DMS79 (cell line): ENCODE measurements around the gene NDUFS7.

Source experiments
- DNase-seq: peaks from one replicate; lab custom pipeline; 2025; lab: John Stamatoyannopoulos, UW

Gene NDUFS7

DNA sequence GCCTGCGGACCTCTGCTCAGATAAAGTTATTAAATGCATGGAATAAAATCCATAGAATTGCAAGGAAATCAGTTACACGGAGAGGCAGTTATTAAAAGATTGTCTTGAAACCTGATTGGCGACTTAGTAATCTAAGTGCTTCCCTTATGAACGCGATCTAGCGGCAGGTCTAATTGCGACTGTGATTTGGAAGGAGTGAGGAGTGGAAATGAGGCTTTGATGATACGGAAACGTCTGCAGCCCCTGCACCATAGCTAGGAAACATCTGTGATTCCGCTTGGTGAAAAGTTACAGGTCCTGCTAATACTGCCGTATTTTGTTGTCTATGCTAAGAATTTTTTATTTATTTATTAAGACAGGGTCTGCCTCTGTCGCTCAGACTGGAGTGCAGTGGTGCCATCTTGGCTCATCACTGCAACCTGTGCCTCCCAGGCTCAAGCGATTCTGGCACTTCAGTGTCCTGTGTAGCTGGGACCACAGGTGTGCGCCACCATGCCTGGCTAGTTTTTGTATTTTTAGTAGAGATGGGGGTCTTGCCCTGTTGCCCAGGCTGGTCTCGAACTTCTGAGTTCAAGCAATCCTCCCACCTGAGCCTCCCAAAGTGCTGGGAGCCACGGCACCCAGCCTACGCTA, 887 bp downstream of the NDUFS7 start:
- DNase-seq, result no peak

DNA sequence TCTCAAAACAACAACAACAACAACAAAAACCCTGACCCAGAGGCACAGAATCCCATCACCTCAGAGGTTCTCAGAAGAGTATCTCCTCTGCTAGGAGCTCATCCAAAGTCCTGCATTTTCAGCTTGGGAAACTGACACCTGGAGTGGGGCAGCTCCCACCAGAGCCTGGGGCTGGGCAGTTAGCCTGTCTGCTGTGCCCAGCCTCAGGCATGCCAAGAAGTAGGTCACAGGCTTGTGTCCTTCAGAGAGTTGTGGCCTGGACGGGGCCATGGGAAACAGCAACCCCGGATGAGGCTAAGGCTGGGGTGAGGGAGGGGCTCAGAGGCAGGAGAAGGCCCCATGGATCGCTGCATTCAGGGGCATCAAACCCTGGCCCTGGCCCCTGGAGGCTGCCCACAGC, 2.1 kb downstream of the NDUFS7 start:
- DNase-seq, result no peak

GRCh38 chr19:1386945-1387683, 3.4 kb downstream of the NDUFS7 start:
- DNase-seq, result no peak

DNA sequence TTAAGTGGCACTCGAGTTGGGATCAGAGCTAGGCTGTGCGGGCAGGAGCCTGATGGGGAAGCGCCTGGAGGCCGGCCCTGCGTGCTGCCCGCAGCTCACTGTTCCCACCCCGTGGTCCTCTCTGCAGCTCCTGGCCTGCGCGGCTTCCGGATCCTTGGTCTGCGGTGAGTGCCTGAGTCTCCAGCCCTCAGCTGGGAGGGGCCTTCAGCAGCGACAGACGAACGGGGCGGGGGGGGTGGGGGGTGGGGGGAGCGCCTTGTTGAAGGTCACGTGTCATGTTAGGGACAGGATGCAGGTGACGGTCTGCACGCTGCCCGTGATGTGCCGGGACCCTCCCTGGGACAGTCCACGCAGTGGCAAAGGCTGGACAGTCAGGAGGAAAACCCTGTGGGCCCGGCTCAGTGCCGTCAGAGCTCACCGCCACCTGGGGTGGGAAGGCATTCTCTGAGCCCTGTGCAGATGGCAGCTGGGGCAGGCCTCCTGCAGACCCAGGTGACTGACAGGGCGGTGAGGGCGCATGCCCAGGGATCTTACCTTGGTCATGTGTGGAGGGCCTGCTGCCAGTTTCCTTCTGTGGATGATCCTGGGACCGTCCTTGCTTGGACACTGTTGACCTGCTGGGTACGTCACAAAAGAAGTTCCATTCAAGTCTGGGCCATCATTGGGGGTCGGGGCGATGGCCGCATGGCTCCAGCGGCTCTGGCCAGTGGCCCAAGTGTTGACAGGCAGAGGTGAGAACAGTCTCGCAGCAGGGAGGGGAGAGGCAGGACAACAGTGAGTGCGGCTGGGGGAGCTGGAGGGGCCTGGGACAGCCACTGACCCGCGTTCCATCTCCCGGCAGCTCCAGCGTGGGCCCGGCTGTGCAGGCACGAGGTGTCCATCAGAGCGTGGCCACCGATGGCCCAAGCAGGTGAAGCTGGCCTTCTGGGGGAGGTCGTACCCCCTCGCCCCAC, 4.3 kb downstream of the NDUFS7 start:
- no peak for DNase-seq

DNA sequence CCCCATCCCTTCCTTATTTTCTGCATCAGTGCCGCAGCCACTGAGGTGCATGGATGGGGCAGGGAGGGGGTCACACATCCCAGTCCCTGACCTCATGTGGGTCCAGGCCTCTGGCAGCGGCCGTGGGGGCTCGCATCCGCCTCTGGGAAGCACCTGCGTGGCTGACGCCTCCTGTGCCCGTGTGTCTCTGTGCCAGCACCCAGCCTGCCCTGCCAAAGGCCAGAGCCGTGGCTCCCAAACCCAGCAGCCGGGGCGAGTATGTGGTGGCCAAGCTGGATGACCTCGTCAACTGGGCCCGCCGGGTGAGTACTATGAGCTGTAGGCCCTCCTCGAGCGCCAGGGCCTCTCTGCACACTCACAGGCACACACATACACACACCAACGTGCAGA, 4.9 kb downstream of the NDUFS7 start:
- no peak for DNase-seq

- DNase-seq, result no peak
Measured at GRCh38 chr19:1389033-1389940, 5.6 kb downstream of the NDUFS7 start.

DNA sequence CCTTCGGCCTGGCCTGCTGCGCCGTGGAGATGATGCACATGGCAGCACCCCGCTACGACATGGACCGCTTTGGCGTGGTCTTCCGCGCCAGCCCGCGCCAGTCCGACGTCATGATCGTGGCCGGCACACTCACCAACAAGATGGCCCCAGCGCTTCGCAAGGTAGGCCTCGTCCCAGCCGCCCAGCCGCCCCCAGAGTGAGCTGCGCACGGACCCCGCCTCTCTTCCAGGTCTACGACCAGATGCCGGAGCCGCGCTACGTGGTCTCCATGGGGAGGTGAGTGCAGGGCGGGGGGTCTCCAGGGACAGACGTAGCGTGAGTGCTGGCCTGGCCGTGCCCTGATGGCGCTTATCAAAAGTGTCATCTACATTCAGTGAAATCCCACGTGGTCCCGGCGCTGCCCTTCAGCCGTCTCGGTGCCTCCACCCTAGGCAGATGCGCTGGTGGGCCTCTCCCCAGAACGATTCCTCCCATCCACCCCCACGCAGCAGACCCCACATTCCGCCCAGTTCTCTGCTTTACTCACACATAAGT, 7.2 kb downstream of the NDUFS7 start:
- DNase-seq, result no peak

DNA sequence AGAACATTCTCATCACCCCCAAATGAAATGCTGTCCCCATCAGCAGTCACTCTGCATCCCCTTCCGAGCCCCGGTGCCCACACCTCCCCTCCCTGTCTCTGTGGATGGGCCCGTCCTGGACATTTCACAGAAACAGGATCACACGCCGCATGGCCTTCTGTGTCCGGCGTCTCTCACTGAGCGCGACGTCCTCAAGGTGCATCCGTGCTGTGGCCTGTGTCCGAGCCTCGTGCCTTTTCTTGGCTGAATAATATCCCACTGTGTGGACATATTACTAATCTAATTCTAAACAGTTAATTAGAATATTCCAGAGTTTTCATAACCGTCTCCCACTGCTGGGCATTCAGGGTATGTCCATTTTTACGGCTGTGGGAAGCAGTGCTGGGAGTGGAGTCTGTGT, 8.7 kb downstream of the NDUFS7 start:
- no peak for DNase-seq

DNA sequence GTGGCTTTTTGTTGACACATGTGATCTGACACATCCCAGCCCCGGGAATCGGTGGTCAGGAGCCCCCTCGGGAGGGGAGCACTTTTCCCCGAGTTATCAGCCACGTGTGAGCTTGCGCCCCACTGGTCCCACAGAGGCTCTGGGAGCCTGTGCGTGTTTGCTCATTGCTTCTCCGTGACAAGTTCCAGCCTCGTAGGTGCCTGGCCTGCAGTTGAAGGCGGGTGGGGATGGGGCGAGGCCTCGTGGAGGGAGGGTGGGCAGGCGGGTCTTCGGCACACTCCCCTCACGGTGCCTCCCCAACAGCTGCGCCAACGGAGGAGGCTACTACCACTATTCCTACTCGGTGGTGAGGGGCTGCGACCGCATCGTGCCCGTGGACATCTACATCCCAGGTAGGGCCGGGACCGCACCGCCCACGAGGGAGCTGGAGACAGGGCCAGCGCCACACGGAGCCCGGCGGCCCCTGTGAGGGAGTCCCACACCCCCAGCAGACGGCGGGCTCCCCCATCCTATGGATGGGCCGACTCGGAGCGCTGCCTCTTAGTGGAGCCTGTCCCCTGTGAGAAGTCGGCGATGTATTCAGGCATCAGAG, 9.3 kb downstream of the NDUFS7 start:
- DNase-seq, result no peak

GRCh38 chr19:1393841-1394240, 10.1 kb downstream of the NDUFS7 start:
- no peak for DNase-seq

DNA sequence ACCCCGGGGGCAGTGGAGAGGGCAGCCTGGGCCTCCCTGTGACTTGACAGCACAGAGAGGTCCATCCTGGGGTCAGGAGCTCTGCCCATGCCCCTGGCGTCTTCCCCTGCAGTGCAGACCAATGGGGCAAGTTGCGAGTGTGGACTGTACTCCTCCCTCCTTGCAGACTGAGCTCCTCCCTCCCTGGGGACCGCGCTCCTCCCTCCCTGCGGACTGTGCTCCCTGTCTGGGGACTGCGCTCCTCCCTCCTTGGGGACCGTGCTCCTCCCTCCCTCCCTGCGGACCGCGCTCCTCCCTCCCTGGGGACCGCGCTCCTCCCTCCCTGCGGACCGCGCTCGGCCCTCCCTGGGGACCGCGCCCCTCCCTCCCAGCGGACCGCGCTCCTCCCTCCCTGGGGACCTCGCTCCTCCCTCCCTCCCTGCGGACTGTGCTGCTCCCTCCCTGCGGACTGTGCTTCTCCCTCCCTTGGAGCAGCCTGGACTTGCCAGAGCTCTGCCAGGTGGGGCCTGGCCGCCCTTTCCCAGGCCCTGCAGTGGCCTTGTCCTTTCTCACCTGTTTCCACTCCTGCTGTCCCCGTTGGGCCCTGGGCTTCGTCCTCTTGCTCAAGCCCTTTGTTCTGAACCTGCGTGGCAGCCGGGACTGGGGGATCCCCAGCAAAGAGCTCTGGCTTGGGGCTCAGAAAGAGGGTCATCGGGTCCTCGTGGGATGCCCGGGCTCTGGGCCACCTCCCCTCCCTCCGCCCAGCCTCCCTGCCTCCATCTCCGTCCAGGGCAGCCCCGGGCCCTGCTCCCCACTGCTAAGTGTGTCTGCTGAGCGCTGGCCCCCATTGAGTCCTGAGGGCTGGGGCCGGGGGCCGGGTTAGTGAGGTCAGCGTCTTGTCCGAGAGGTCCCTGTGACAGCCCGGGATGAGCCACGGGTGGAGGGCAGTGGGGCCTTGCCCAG, 10.8 kb downstream of the NDUFS7 start:
- DNase-seq, result no peak

DNA sequence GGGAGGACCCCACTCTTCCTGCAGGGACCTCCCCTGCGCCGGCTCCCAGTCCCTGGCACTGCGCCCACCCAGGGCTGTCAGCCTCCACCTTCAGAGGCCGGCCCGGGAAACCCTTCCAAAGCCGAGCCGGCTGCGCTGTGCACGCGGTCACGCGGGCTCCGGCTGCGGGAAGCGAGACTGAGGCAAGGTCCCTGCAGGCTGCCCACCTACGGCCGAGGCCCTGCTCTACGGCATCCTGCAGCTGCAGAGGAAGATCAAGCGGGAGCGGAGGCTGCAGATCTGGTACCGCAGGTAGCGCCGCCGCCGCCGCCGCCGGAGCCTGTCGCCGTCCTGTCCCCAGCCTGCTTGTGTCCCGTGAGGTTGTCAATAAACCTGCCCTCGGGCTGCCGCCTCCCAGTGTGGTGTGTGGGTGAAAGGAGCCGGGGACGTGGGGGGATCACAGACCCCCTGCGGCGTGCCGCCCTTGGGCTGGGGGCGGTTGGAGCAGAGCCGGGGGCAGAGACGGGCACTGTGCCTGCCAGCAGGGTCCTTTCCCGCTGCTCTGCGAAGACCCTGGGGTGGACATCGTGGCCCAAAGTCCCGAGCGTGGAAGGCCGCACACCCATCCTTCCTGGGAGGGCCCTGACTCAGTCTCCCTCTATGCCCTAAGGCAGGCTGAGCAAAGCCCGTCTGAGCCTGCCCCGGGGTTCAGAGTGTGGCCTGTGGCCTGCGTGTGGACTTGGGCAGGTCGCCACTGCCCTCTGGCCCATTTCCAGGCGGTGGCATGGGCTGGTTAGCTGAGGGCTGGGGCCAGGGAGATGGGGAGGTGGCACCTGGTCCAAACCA, 11.7 kb downstream of the NDUFS7 start:
- no peak for DNase-seq

- no peak for DNase-seq
Measured at GRCh38 chr19:1396019-1396767, 12.5 kb downstream of the NDUFS7 start.

DNA sequence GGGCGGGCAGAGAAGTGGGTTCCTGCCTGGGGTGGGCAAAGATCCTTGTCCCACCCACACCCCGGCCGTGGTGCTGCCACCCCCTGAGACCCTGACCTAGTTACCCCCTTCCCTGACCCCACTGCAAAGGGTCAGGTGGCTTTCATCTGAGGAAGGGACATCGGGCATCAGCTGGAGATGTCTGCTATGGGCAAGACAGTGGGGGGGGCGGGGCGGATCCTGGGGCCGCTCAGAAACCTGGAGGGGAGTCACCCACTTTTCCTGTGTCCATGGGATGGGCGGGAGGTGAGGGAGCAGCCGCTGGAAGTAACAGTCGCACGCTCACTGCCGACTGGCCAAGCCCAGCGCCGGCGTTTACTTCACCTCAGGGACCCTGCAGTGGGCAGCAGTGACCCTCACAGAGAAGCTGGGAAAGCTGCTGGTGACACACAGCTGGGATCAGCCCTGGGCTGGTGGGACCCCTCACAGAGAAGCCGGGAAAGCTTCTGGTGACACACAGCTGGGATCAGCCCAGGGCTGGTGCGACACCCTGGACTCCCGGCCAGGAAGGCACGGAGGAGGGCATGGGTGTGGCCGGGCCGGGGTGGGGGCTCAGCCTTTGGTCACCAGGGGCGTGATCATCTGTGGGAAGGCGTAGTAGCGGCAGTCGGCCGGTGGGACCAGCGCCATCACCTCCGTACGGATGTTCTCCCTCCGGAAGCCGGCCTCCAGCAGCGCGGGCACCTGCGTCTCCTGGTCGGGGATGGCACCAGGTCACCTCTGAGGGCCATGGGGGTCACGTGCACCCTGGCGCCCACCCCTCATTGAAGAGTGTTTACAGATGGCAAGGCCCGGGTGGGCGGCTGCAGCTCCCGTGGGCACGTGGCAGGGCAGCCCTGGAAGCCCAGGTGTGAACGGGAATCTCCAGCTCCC, 13.3 kb downstream of the NDUFS7 start:
- DNase-seq, result no peak

GRCh38 chr19:1397838-1398237, 14.1 kb downstream of the NDUFS7 start:
- DNase-seq, result no peak

DNA sequence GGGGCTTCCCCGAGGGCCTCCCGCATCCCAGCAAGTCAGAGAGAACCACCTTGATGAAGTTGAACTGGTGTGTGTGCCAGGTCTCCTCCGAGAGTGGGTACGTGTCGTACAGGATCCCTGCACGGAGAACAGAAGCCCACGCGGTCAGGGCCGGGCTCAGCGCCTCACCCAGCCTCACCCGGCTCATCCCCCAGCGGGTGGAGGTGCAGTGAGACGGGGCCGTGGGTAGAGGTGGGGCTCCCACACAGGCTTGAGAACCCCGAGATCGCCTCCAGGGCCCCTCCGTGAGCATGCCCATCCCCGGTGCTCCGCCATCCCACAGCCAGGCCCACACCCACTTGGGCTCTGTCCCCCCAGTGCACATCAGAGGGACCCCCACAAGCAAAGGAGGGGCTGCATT, 15.4 kb downstream of the NDUFS7 start:
- no peak for DNase-seq

DNA sequence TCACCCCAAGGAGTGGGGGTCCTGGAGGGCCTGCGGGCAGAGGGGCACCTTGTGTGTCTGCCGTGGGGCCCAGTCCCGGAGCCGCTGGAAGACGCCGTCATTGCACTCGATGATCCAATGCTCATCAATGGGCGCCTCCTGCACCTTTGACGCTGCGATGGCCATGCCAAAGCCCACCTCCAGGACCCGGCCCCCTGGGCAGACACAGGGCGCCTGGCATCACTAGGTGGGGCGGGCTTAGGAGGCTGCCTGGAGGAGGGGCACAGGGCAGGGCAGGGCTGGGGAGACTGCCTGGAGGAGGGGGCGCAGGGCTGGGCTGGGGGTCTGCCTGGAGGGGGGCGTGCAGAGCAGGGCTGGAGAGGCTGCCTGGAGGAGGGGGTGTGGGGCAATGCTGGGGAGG, 16.0 kb downstream of the NDUFS7 start:
- no peak for DNase-seq
